22Rv1 (cell line): Measurements from ENCODE around the gene KCNA4.

Experiments used
- ZFX ChIP-seq: fragments of 450-650 bp; IDR thresholded peaks from 2 replicates; pipeline ENCODE4 v1.6.1; 2017; ENCODE audit warnings: antibody characterized with exemption, borderline replicate concordance
- TF ChIP-seq, protein P1 (sequence below): fragments of 450-650 bp; IDR thresholded peaks from 2 replicates; pipeline ENCODE4 v1.5.1; 2017; ENCODE audit warnings: mild to moderate bottlenecking

- no peak for TF ChIP-seq ZFX
- TF ChIP-seq, protein P1, sequence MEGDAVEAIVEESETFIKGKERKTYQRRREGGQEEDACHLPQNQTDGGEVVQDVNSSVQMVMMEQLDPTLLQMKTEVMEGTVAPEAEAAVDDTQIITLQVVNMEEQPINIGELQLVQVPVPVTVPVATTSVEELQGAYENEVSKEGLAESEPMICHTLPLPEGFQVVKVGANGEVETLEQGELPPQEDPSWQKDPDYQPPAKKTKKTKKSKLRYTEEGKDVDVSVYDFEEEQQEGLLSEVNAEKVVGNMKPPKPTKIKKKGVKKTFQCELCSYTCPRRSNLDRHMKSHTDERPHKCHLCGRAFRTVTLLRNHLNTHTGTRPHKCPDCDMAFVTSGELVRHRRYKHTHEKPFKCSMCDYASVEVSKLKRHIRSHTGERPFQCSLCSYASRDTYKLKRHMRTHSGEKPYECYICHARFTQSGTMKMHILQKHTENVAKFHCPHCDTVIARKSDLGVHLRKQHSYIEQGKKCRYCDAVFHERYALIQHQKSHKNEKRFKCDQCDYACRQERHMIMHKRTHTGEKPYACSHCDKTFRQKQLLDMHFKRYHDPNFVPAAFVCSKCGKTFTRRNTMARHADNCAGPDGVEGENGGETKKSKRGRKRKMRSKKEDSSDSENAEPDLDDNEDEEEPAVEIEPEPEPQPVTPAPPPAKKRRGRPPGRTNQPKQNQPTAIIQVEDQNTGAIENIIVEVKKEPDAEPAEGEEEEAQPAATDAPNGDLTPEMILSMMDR: no peak
Observed at GRCh38 chr11:30049214-30049613, 32.4 kb upstream of the KCNA4 start.
